H9 (cell line): ENCODE measurements around the gene PPP2R5B. TPM values are rescaled to one million over a fixed set of nuclear protein-coding genes. Genes with fewer than 3 reads are reported as not detected.

ENCODE experiments used
- DNase-seq: peaks from one replicate; pipeline ENCODE4 v3.0.0-alpha.2; 2017
- H2AFZ ChIP-seq: one replicate; pipeline ENCODE4 v1.6.1; 2013; ENCODE audit warnings: mild to moderate bottlenecking, low read length, control low read depth, moderate library complexity
- H2AK5ac ChIP-seq: 2 replicates; pipeline ENCODE4 v1.6.1; 2013; ENCODE audit warnings: low read length, control low read depth, mixed read lengths; ENCODE audit not compliant: insufficient read length
- H2BK120ac ChIP-seq: one replicate; pipeline ENCODE4 v1.6.1; 2013; ENCODE audit warnings: low read depth, mild to moderate bottlenecking, low read length, control low read depth, inconsistent platforms; ENCODE audit not compliant: poor library complexity, severe bottlenecking
- H2BK12ac ChIP-seq: 2 replicates; pipeline ENCODE4 v1.6.1; 2013; ENCODE audit warnings: low read length, control low read depth, mixed read lengths, low read depth; ENCODE audit not compliant: insufficient read length
- H2BK15ac ChIP-seq: 2 replicates; pipeline ENCODE4 v1.6.1; 2013; ENCODE audit warnings: low read depth, low read length, control low read depth
- H2BK20ac ChIP-seq: one replicate; pipeline ENCODE4 v1.6.1; 2013; ENCODE audit warnings: low read depth, mild to moderate bottlenecking, low read length, control low read depth, inconsistent platforms; ENCODE audit not compliant: poor library complexity, severe bottlenecking
- H2BK5ac ChIP-seq: 2 replicates; pipeline ENCODE4 v1.6.1; 2013; ENCODE audit warnings: low read length, control low read depth, mixed read lengths; ENCODE audit not compliant: insufficient read length
- H3K14ac ChIP-seq: 2 replicates; pipeline ENCODE4 v1.6.1; 2013; ENCODE audit warnings: low read length, control low read depth; ENCODE audit not compliant: insufficient read depth
- H3K18ac ChIP-seq: 2 replicates; pipeline ENCODE4 v1.6.1; 2013; ENCODE audit warnings: low read depth, mild to moderate bottlenecking, mixed read lengths, low read length, control low read depth; ENCODE audit not compliant: insufficient read length
- H3K23ac ChIP-seq: 2 replicates; pipeline ENCODE4 v1.6.1; 2013; ENCODE audit warnings: low read length, control low read depth, mixed read lengths, low read depth; ENCODE audit not compliant: insufficient read length
- H3K23me2 ChIP-seq: 2 replicates; pipeline ENCODE4 v1.6.1; 2013; ENCODE audit warnings: low read depth, mild to moderate bottlenecking, mixed read lengths, low read length, control low read depth; ENCODE audit not compliant: insufficient read length, poor library complexity, severe bottlenecking
- H3K27ac ChIP-seq: 2 replicates; pipeline ENCODE4 v1.5.1; 2013; ENCODE audit warnings: low read length, control low read depth, mixed read lengths, low read depth; ENCODE audit not compliant: insufficient read length
- H3K27me3 ChIP-seq: 2 replicates; pipeline ENCODE4 v1.6.1; 2013; ENCODE audit warnings: low read length, control low read depth, inconsistent platforms; ENCODE audit not compliant: insufficient read depth
- H3K4ac ChIP-seq: 2 replicates; pipeline ENCODE4 v1.6.1; 2013; ENCODE audit warnings: low read depth, mild to moderate bottlenecking, control low read depth, inconsistent platforms, low read length, moderate library complexity
- H3K4me1 ChIP-seq: 2 replicates; pipeline ENCODE4 v1.6.1; 2013; ENCODE audit warnings: low read length, control low read depth, inconsistent platforms; ENCODE audit not compliant: insufficient read depth
- H3K4me2 ChIP-seq: 2 replicates; pipeline ENCODE4 v1.6.1; 2013; ENCODE audit warnings: low read length, control low read depth, mixed read lengths; ENCODE audit not compliant: insufficient read length, insufficient read depth
- H3K56ac ChIP-seq: 2 replicates; pipeline ENCODE4 v1.6.1; 2013; ENCODE audit warnings: low read depth, mild to moderate bottlenecking, mixed read lengths, low read length, control low read depth; ENCODE audit not compliant: insufficient read length
- H3K79me1 ChIP-seq: 2 replicates; pipeline ENCODE4 v1.6.1; 2013; ENCODE audit warnings: low read depth, mild to moderate bottlenecking, moderate library complexity, low read length, control low read depth, inconsistent platforms; ENCODE audit not compliant: insufficient read depth, poor library complexity, severe bottlenecking
- H3K79me2 ChIP-seq: 2 replicates; pipeline ENCODE4 v1.6.1; 2013; ENCODE audit warnings: low read length, control low read depth, inconsistent platforms; ENCODE audit not compliant: insufficient read depth
- H3K9ac ChIP-seq: 2 replicates; pipeline ENCODE4 v1.6.1; 2013; ENCODE audit warnings: low read length, control low read depth, mixed read lengths; ENCODE audit not compliant: insufficient read length; ENCODE audit errors: extremely low read depth
- H3K9me3 ChIP-seq: one replicate; pipeline ENCODE4 v1.6.1; 2013; ENCODE audit warnings: low read depth, low read length, inconsistent platforms; ENCODE audit not compliant: control insufficient read depth
- H3T11ph ChIP-seq: one replicate; pipeline ENCODE4 v1.6.1; 2013; ENCODE audit warnings: mild to moderate bottlenecking, low read length, control low read depth, inconsistent platforms
- H4K20me1 ChIP-seq: one replicate; pipeline ENCODE4 v1.6.1; 2013; ENCODE audit not compliant: control insufficient read depth, insufficient read length, insufficient read depth
- H4K5ac ChIP-seq: 2 replicates; pipeline ENCODE4 v1.6.1; 2013; ENCODE audit warnings: low read depth, mild to moderate bottlenecking, mixed read lengths, low read length, control low read depth; ENCODE audit not compliant: insufficient read length
- H4K8ac ChIP-seq: replicated peaks from 2 replicates; pipeline ENCODE4 v1.6.1; 2013; ENCODE audit warnings: low read length, control low read depth, mixed read lengths, low read depth; ENCODE audit not compliant: insufficient read length
- H4K91ac ChIP-seq: 2 replicates; pipeline ENCODE4 v1.6.1; 2013; ENCODE audit warnings: low read depth, mild to moderate bottlenecking, moderate library complexity, mixed read lengths, low read length, control low read depth; ENCODE audit not compliant: insufficient read length
- H3K27ac Mint-ChIP-seq, 3 experiments: 2 replicates in 2 of 3; 3 replicates in 1 of 3; pipeline ENCODE4 v1.8.0; 2020 to 2021; ENCODE audit warnings: mixed read lengths in 3 of 3, mild to moderate bottlenecking in 1 of 3, moderate library complexity in 1 of 3
- H3K27me3 Mint-ChIP-seq: 2 replicates; pipeline ENCODE4 v1.8.0; 2021; ENCODE audit warnings: low read depth, mild to moderate bottlenecking, moderate library complexity, mixed read lengths
- H3K36me3 Mint-ChIP-seq, 3 experiments: 2 replicates in 2 of 3; 3 replicates in 1 of 3; pipeline ENCODE4 v1.8.0; 2020 to 2021; ENCODE audit warnings: low read depth in 3 of 3, mixed read lengths in 3 of 3; ENCODE audit not compliant: insufficient read depth in 1 of 3
- H3K4me1 Mint-ChIP-seq, 2 experiments: 2 replicates each; pipeline ENCODE4 v1.8.0; 2020; ENCODE audit warnings: mixed read lengths in 2 of 2
- H3K4me3 Mint-ChIP-seq, 2 experiments: 2 replicates in 1 of 2; 3 replicates in 1 of 2; pipeline ENCODE4 v1.8.0; 2020 to 2021; ENCODE audit warnings: mild to moderate bottlenecking in 2 of 2, mixed read lengths in 2 of 2, moderate library complexity in 1 of 2
- H3K9me3 Mint-ChIP-seq, 2 experiments: 2 replicates in 1 of 2; 3 replicates in 1 of 2; pipeline ENCODE4 v1.8.0; 2020; ENCODE audit warnings: mild to moderate bottlenecking in 2 of 2, mixed read lengths in 2 of 2, moderate library complexity in 1 of 2
- CTCF ChIP-seq: fragments of 200-600 bp; sonication (generic); conservative IDR thresholded peaks from 3 replicates; pipeline ENCODE4 v1.8.0; 2021; ENCODE audit warnings: antibody characterized with exemption, mild to moderate bottlenecking
- WGBS: extraction: QIAGEN DNeasy Blood & Tissue Kit; methylation state at CpG from one replicate; pipeline ENCODE4 v1.1.7; 2013; ENCODE audit warnings: missing lambda C conversion rate, low lambda C conversion rate, mixed read lengths; ENCODE audit not compliant: insufficient read length; ENCODE audit errors: extremely low coverage; 5-methylcytosine and 5-hydroxymethylcytosine counted together
- total RNA-seq: library from RNA; stranded (reverse); gene quantifications from 2 replicates; pipeline ENCODE4 v1.2.1, GENCODE V29; 2021

The PPP2R5B gene
- total RNA-seq, 1 experiment from 2014 or later = 6.3 TPM

GRCh38 chr11:64905516-64906313, 18.8 kb upstream of the PPP2R5B start:
- DNase-seq = no peak
- Histone ChIP-seq H4K8ac (no peak overlapping the region), H2BK120ac (no peak overlapping the region), H3K14ac (no peak overlapping the region), H2BK15ac (no peak overlapping the region), H3K79me2 (no peaks in the 10 kb centered on the region), H3K9me3 (no peaks in the 10 kb centered on the region), H3K18ac (no peak overlapping the region), H2BK5ac (no peak overlapping the region), H4K91ac (no peak overlapping the region), H3K4me2 (no peak overlapping the region), H3K27me3 (no peaks in the 10 kb centered on the region), H3K23ac (no peak overlapping the region), H2AFZ (no peak overlapping the region), H4K5ac (no peak overlapping the region), H2BK12ac (no peak overlapping the region), H2AK5ac (no peak overlapping the region), H3K9ac (no peak overlapping the region), H3K56ac (no peak overlapping the region), H3K4me1 (no peaks in the 10 kb centered on the region), H3K4ac (no peak overlapping the region), H2BK20ac (no peak overlapping the region), H3K27ac (no peak overlapping the region), H3K79me1 (no peaks in the 10 kb centered on the region), H3K23me2 (no peaks in the 10 kb centered on the region), H4K20me1 (no peaks in the 10 kb centered on the region), H3T11ph (no peak overlapping the region)
- H3K4me1 Mint-ChIP-seq = no peaks in the 10 kb centered on the region
- peak overlapping the region in 1 of 3 experiments; percentile 51; a peak in 2 of 7 replicates for H3K27ac Mint-ChIP-seq
- no peak overlapping the region; a peak in 1 of 5 replicates for H3K4me3 Mint-ChIP-seq
- WGBS = no CpG with 5 or more reads among the region's 25 CpGs
- peaks cover 11 to 41% (median 38%) of the 10 kb centered on the region in 3 experiments; a peak in 6 of 7 replicates for H3K36me3 Mint-ChIP-seq
- no peaks in the 10 kb centered on the region for H3K9me3 Mint-ChIP-seq
- H3K27me3 Mint-ChIP-seq = no peaks in the 10 kb centered on the region
- TF ChIP-seq CTCF = no peak
